ENCODE data around the gene DOCK9. TPM values are rescaled to one million over a fixed set of nuclear protein-coding genes. Genes with fewer than 3 reads are reported as not detected.

DOCK9 gene
- polyA plus RNA-seq, 1 of the 3 experiments (the other 2 are of a cell fraction), result 16.6 TPM

GRCh38 chr13:98890186-98890585 is 87.7 kb downstream of the DOCK9 start:
- CTCF ChIA-PET, result interaction anchor here (1.0 to 1.2 kb wide), 2 partner anchors 50 to 217 kb away, joined by 3 read pairs; no protein-coding TSS in a partner anchor
- POLR2A ChIA-PET, result no interaction called here
- no peaks in the 10 kb centered on the region; a peak in 2 of 4 replicates for H3K4me1 ChIP-seq (ENCODE audit: control insufficient read depth in 1 of 2, insufficient read depth in 2 of 2, low read depth in 1 of 2, low read length in 1 of 2)

GRCh38 chr13:98889419-98890085 is 88.3 kb downstream of the DOCK9 start:
- WGBS (ENCODE audit: low lambda C conversion rate), result 89% methylated on average over 4 of the region's 4 CpGs
- H3K4me1 ChIP-seq (ENCODE audit: control insufficient read depth in 1 of 2, insufficient read depth in 2 of 2, low read depth in 1 of 2, low read length in 1 of 2), result no peaks in the 10 kb centered on the region; a peak in 2 of 4 replicates
- no peaks in the 10 kb centered on the region for H3K9me3 ChIP-seq
- DNase-seq, result no peak
- no peaks in the 10 kb centered on the region for H3K9me2 ChIP-seq
- peaks cover 7 to 17% of the 10 kb centered on the region in 2 experiments for H3K36me3 ChIP-seq (replicated peaks in 1 of 2; ENCODE audit: control insufficient read depth in 1 of 2, insufficient read depth in 2 of 2, low read length in 1 of 2)
- CTCF ChIA-PET, result interaction anchor here (1.0 to 1.3 kb wide), 2 partner anchors 10 to 11 kb away, joined by 3 read pairs; no protein-coding TSS in a partner anchor
- POLR2A ChIA-PET, result no interaction called here
- H3K9ac ChIP-seq, result no peak overlapping the region
- TF ChIP-seq RCOR1 (IDR thresholded peaks at IDR 0.05; ENCODE audit: low read length) (no peak), GATA2 (CRISPR knock-in tag; IDR thresholded peaks at IDR 0.05) (no peak), TCF12 (IDR thresholded peaks at IDR 0.05) (no peak)
- H3K27ac ChIP-seq (ENCODE audit: low read depth in 2 of 2, low read length in 1 of 2), result no peak overlapping the region
- no peaks in the 10 kb centered on the region for H3K79me2 ChIP-seq (ENCODE audit: insufficient read depth)
- H3F3A ChIP-seq (replicated peaks; ENCODE audit: insufficient read depth), result no peaks in the 10 kb centered on the region
- no peak overlapping the region for H3K4me3 ChIP-seq (ENCODE audit: low read depth in 2 of 2, low read length in 1 of 2)
- H2AFZ ChIP-seq (ENCODE audit: low read depth), result no peak overlapping the region
- no peaks in the 10 kb centered on the region for H4K20me1 ChIP-seq (ENCODE audit: insufficient read depth)
- H3K27me3 ChIP-seq (ENCODE audit: insufficient read depth), result no peaks in the 10 kb centered on the region
- H3K4me2 ChIP-seq, result no peak overlapping the region

More at GRCh38 chr13:98890186-98890585, 87.7 kb downstream of the DOCK9 start:
- TF ChIP-seq MAX (IDR thresholded peaks at IDR 0.05; ENCODE audit: low read depth) (peak; percentile 68), TCF12 (IDR thresholded peaks at IDR 0.05) (peak; percentile 60), PBX3 (IDR thresholded peaks at IDR 0.05) (peak; percentile 32; the same call in 1 of the 2 replicates), JUND (IDR thresholded peaks at IDR 0.05) (no peak)
- H3F3A ChIP-seq (replicated peaks; ENCODE audit: insufficient read depth), result no peaks in the 10 kb centered on the region
- H3K4me3 ChIP-seq (ENCODE audit: low read depth in 2 of 2, low read length in 1 of 2), result no peak overlapping the region
- no peak for DNase-seq
- WGBS (ENCODE audit: low lambda C conversion rate), result 67% methylated on average over 8 of the region's 8 CpGs
- H3K36me3 ChIP-seq (replicated peaks in 1 of 2; ENCODE audit: control insufficient read depth in 1 of 2, insufficient read depth in 2 of 2, low read length in 1 of 2), result peaks cover 2 to 12% of the 10 kb centered on the region in 2 experiments
- H4K20me1 ChIP-seq (ENCODE audit: insufficient read depth), result no peaks in the 10 kb centered on the region
- H3K4me2 ChIP-seq, result no peak overlapping the region
- no peaks in the 10 kb centered on the region for H3K79me2 ChIP-seq (ENCODE audit: insufficient read depth)
- no peak overlapping the region for H2AFZ ChIP-seq (ENCODE audit: low read depth)
- H3K9me3 ChIP-seq, result no peaks in the 10 kb centered on the region
- H3K9me2 ChIP-seq, result no peaks in the 10 kb centered on the region
- H3K27ac ChIP-seq (ENCODE audit: low read depth in 2 of 2, low read length in 1 of 2), result no peak overlapping the region
- H3K9ac ChIP-seq, result no peak overlapping the region
- H3K27me3 ChIP-seq (ENCODE audit: insufficient read depth), result no peaks in the 10 kb centered on the region

GRCh38 chr13:98888890-98889279 is 89.0 kb downstream of the DOCK9 start:
- Histone ChIP-seq H3F3A (replicated peaks; ENCODE audit: insufficient read depth) (no peaks in the 10 kb centered on the region), H3K4me2 (no peak overlapping the region), H3K9me2 (no peaks in the 10 kb centered on the region), H3K4me3 (ENCODE audit: low read depth in 2 of 2, low read length in 1 of 2) (no peak overlapping the region), H3K27ac (ENCODE audit: low read depth in 2 of 2, low read length in 1 of 2) (no peak overlapping the region), H3K79me2 (ENCODE audit: insufficient read depth) (no peaks in the 10 kb centered on the region), H3K27me3 (ENCODE audit: insufficient read depth) (no peaks in the 10 kb centered on the region), H3K4me1 (ENCODE audit: control insufficient read depth in 1 of 2, insufficient read depth in 2 of 2, low read depth in 1 of 2, low read length in 1 of 2) (no peaks in the 10 kb centered on the region; a peak in 2 of 4 replicates), H2AFZ (ENCODE audit: low read depth) (no peak overlapping the region), H3K9me3 (no peaks in the 10 kb centered on the region), H3K9ac (no peak overlapping the region), H4K20me1 (ENCODE audit: insufficient read depth) (no peaks in the 10 kb centered on the region), H3K36me3 (replicated peaks in 1 of 2; ENCODE audit: control insufficient read depth in 1 of 2, insufficient read depth in 2 of 2, low read length in 1 of 2) (peaks cover 10 to 23% of the 10 kb centered on the region in 2 experiments)
- POLR2A ChIA-PET, result no interaction called here
- WGBS (ENCODE audit: low lambda C conversion rate), result 86% methylated on average over 3 of the region's 3 CpGs
- DNase-seq, result no peak
- no peak for TF ChIP-seq MAX (IDR thresholded peaks at IDR 0.05; ENCODE audit: low read depth)
- no peak for TF ChIP-seq FOXM1 (IDR thresholded peaks at IDR 0.05; ENCODE audit: low read depth)
- no peak for TF ChIP-seq POLR2AphosphoS5 (IDR thresholded peaks at IDR 0.05; ENCODE audit: low read depth, low read length)
- no peak for TF ChIP-seq ELF1 (IDR thresholded peaks at IDR 0.05)
- TF ChIP-seq IRF3 (IDR thresholded peaks at IDR 0.05; ENCODE audit: low read depth, low read length), result no peak
- no peak for TF ChIP-seq MEF2A (IDR thresholded peaks at IDR 0.05; ENCODE audit: borderline replicate concordance, low read depth)
- TF ChIP-seq ZBTB33 (IDR thresholded peaks at IDR 0.05; ENCODE audit: borderline replicate concordance, low read depth), result no peak
- TF ChIP-seq GATA2 (CRISPR knock-in tag; IDR thresholded peaks at IDR 0.05), result no peak
- no peak for TF ChIP-seq TAF1 (IDR thresholded peaks at IDR 0.05; ENCODE audit: borderline replicate concordance, low read depth, low read length)
- no peak for TF ChIP-seq RAD21 (IDR thresholded peaks at IDR 0.05; ENCODE audit: low read length)
- CTCF ChIA-PET, result interaction anchor here (1.0 to 1.3 kb wide), 2 partner anchors 10 to 11 kb away, joined by 3 read pairs; no protein-coding TSS in a partner anchor

Data from SK-N-SH (cell line).